Fibroblast of pulmonary artery (primary cell): Measurements from ENCODE around the gene MAPK4.
A peak's percentile ranks its signal among the peaks of the same experiment; 100 is the strongest.
"Not testable (repeated sequence)": the region's sequence is repeated elsewhere in the genome, so short reads cannot be mapped to it uniquely, and the experiment has no call there.

Experiments used
- DNase-seq: peaks from one replicate; pipeline ENCODE4 v3.0.0-alpha.2; 2010; ENCODE audit warnings: low read depth
- H3K4me3 ChIP-seq: replicated peaks from 2 replicates; pipeline ENCODE4 v1.5.1; 2011; ENCODE audit warnings: low read depth, mild to moderate bottlenecking, control low read depth, low read length, moderate library complexity
- TF ChIP-seq, protein P1 (sequence below): IDR thresholded peaks from 2 replicates; pipeline ENCODE4 v1.5.1; 2011; ENCODE audit warnings: mild to moderate bottlenecking, control low read depth, low read length, inconsistent platforms; ENCODE audit errors: missing control alignments

Gene MAPK4

DNA sequence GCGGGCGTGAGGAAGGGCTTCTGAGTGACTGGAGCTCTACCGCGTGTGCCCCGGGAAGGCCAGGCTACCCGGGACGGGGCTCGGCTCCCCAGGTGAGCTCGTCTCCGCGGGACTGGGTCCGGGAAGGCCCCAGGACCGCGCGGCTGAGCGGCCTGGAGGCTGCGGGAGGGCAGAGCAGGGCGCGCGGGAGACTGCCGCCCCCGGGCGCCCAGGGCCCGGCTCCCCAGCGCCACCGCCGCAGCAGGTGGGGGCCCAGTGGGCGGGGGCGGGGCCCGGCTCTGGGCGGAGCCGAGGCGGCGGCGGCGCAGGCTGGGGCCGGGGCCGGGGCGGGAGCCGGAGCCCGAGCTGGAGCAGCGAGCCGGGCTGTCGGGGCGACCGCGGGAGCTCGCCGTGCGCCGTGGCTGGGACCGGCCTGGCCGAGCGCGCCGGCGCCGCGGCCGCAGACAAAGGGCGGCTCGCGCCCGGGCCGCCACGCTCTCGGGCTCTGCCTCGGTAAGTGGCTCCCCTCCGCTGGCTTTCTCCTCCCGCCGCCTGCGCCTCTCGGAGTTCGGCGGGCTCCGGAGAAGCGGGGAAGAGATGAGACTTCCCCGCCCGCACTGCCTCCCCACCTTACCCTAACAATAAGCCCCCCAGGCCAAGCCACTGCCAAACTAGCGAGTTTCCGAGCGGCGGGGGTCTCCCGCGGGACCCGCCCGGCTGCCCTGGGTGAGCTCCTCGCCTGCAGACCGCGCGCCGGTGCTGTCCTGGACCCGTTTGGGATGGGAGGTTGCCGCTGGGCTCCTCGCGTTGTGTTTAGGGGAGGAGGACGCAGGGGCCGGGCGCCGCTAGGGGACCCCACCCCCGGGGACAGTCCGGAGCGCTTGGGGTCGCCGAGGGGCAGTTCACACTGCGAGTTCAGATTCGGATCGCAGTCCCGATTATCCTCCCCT lies at the start of gene MAPK4:
MAPK4 (plus strand) TSS at position 336 of the 929 bp plus-strand sequence. CDS start 103,872 bp downstream, outside the sequence.
- TF ChIP-seq, protein P1, sequence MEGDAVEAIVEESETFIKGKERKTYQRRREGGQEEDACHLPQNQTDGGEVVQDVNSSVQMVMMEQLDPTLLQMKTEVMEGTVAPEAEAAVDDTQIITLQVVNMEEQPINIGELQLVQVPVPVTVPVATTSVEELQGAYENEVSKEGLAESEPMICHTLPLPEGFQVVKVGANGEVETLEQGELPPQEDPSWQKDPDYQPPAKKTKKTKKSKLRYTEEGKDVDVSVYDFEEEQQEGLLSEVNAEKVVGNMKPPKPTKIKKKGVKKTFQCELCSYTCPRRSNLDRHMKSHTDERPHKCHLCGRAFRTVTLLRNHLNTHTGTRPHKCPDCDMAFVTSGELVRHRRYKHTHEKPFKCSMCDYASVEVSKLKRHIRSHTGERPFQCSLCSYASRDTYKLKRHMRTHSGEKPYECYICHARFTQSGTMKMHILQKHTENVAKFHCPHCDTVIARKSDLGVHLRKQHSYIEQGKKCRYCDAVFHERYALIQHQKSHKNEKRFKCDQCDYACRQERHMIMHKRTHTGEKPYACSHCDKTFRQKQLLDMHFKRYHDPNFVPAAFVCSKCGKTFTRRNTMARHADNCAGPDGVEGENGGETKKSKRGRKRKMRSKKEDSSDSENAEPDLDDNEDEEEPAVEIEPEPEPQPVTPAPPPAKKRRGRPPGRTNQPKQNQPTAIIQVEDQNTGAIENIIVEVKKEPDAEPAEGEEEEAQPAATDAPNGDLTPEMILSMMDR = no peak
- peak; percentile 20 for DNase-seq
- H3K4me3 ChIP-seq = peak within 1 kb of the TSS; percentile 39

DNA sequence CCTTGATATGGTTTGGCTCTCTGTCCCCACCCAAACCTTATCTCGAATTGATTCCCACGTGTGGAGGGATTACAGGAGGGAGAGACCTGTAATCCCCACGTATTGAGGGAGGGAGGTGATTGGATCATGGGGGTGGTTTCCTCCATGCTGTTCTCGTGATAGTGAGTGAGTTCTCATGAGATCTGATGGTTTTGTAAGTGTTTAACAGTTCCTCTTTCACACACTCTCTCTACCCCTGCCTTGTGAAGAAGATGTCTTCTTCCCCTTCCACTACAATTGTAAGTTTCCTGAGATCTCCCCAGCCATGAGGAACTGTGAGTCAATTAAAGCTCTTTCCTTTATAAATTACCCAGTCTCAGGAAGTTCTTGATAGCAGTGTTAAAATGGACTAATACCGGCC lies 42.6 kb upstream of the MAPK4 start:
- not testable (repeated sequence) for DNase-seq, H3K4me3 ChIP-seq

DNA sequence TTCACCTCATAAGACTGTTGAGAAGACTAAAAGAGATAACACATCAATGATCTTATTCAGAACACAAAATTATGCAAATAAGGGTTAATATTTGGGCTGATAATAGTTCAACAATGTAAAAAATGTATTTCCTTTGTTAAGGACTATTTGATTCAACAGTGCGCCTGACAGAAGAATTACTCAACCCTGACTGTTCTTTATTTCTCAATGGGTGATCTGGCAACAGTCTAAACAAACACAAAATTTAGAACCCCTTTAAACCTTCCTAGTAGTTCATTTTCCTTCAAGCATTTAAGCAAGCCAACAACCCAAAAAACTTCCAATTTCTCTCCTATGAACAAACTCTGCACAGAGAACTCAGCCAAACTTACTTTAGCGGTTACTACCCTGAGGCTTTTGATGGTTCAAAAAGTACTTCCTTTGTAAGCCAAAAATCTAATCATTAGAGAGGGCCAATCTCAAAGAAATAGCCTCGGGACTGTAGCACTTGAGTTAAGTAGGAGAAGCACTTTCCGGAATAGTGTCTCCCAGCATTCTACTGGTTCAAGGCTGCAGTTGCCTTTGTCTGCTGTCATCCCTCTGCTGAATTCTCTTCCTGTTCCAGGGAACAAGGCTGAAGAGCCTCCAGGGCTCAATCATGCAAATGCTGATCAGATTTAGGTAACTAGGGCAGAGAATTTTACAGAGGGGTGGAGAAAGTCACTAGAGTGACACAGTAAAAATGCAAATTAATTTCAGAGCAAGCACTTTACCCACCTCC lies 40.9 kb upstream of the MAPK4 start:
- peak; percentile 37 for DNase-seq
- H3K4me3 ChIP-seq = no peak overlapping the region
- TF ChIP-seq, protein P1 = no peak

DNA sequence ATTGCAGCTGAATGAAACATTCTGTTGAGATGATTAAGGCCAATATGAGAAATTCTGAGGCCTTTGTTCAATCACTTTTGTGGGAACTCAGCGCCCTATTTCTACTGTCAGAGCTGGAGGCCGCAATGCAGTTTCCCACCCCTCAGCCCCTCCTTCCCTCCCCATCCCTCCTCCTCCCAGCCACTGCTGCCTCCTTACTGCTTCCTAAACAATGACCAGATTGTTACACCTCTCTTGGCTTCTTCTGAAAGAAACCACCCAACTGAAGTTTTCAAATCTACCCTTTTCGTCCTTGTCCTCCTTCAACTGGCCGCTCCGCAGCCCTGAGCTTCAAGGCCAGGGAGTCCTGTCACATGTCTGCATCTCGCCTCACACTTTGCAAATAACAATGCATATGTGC lies 36.7 kb upstream of the MAPK4 start:
- H3K4me3 ChIP-seq = no peak overlapping the region
- DNase-seq = no peak
- TF ChIP-seq, protein P1 = no peak

DNA sequence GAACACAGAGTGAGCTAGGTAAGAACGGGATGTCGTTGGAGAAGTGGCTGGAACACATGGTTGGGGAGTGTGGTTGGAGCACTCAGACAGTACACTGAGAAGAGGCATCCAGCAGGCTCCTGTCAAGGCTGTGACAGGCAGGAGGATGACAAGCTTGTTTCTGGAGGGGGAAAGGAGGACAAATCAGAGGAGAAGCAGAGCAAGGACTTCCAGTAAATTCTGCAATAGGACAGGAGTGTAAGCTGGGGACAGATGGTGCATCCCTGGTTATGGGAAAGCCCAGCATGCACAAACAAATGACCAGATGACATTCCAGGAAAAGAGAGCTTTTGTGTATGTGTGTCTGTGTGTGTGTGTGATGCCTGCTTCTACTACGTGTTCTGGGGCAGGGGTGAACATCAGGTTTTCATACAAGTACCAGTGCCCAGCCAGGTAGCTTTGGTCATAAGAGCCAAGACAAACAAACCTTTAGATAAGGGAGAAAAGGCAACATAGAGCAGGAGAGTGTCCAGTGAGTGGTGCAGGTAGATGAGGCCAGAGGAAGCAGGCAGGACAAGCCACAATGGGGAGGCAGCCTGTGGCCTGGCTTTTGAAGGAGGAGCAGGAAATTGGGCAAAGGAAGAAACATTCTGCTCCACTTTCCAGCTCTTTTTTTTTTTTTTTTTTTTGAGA lies 32.1 kb upstream of the MAPK4 start:
- no peak for DNase-seq
- TF ChIP-seq, protein P1 = no peak
- no peak overlapping the region for H3K4me3 ChIP-seq

DNA sequence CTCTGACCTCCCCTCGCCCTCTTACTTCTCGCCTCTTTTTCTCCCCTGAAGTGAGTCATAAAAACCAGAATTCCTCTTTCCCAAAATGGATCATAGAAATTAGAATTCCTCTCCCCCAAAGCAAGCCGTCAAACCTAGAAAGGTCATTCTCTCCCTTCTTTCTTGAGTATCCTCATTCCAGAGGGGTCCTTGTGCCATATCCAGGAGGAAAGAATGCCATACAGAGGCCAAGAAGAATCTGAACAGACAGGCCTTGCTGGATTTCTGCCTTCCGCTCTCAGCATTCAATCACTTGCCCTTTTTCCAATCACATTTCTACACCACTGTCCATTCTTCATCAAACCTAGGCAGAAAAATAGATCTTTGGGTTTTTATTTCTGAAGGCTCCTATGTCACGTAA lies 31.1 kb upstream of the MAPK4 start:
- TF ChIP-seq, protein P1 = no peak
- no peak for DNase-seq
- no peak overlapping the region for H3K4me3 ChIP-seq

DNA sequence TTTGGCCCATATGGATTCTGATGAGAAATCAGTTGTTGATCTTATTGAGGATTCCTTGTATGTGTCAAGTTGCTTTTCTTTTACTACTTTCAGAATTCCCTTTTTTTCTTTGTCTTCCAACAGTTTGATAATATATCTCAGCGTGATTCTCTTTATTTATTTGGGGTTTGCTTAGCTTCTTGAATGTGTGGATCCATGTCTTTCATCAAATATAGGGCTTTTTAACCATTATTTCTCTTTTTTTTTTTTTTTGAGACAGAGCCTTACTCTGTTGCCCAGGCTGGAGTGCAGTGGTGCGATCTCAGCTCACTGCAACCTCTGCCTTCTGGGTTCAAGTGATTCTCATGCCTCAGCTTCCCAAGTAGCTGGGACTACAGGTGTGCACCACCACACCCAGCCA lies 26.1 kb upstream of the MAPK4 start:
- not testable (repeated sequence) for H3K4me3 ChIP-seq, DNase-seq

DNA sequence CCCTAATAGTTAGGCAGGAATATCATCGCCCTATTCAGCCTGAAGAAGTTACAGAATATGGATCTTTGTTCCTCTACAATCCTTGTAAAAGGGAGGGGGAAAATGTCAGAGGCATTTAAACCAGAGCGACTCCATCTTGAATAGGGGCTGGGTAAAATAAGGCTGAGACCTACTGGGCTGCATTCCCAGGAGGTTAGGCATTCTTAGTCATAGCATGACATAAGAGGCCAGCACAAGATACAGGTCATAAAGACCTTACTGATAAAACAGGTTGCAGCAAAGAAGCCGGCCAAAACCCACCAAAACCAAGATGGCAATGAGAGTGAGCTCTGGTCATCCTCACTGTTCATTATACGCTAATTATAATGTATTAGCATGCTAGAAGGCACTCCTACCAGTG lies 15.4 kb upstream of the MAPK4 start:
- DNase-seq, H3K4me3 ChIP-seq: not testable (repeated sequence)
